ENCODE results near the gene EHD2. TPM values are rescaled to one million over a fixed set of nuclear protein-coding genes. Genes with fewer than 3 reads are reported as not detected.
"Not testable (repeated sequence)": the region's sequence is repeated elsewhere in the genome, so short reads cannot be mapped to it uniquely, and the experiment has no call there.

The EHD2 gene
- total RNA-seq, 1 donor from 2014 or later = 10.3 TPM

GRCh38 chr19:47720669-47721422, 7.6 kb downstream of the EHD2 start:
- peaks cover 13% of the 10 kb centered on the region for H3K4me1 Mint-ChIP-seq (ENCODE audit: unreplicated experiment)
- peak overlapping the region; percentile 8 for H3K27ac Mint-ChIP-seq
- H3K36me3 Mint-ChIP-seq = no peaks in the 10 kb centered on the region
- H3K9me3 Mint-ChIP-seq = no peaks in the 10 kb centered on the region
- DNase-seq (ENCODE audit: extremely low spot score, unreplicated experiment) = no peak
- peaks cover 6% of the 10 kb centered on the region for H3K27me3 Mint-ChIP-seq
- H3K4me3 Mint-ChIP-seq = no peak overlapping the region
- TF ChIP-seq, protein P1, sequence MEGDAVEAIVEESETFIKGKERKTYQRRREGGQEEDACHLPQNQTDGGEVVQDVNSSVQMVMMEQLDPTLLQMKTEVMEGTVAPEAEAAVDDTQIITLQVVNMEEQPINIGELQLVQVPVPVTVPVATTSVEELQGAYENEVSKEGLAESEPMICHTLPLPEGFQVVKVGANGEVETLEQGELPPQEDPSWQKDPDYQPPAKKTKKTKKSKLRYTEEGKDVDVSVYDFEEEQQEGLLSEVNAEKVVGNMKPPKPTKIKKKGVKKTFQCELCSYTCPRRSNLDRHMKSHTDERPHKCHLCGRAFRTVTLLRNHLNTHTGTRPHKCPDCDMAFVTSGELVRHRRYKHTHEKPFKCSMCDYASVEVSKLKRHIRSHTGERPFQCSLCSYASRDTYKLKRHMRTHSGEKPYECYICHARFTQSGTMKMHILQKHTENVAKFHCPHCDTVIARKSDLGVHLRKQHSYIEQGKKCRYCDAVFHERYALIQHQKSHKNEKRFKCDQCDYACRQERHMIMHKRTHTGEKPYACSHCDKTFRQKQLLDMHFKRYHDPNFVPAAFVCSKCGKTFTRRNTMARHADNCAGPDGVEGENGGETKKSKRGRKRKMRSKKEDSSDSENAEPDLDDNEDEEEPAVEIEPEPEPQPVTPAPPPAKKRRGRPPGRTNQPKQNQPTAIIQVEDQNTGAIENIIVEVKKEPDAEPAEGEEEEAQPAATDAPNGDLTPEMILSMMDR (conservative IDR thresholded peaks at IDR 0.05) = no peak

GRCh38 chr19:47723581-47723940, 10.3 kb downstream of the EHD2 start:
- no peak for DNase-seq (ENCODE audit: extremely low spot score, unreplicated experiment)
- Mint-ChIP-seq H3K4me3 (no peak overlapping the region), H3K9me3 (no peaks in the 10 kb centered on the region), H3K27ac (no peak overlapping the region), H3K4me1 (ENCODE audit: unreplicated experiment) (peaks cover 13% of the 10 kb centered on the region), H3K27me3 (peaks cover 5% of the 10 kb centered on the region), H3K36me3 (no peaks in the 10 kb centered on the region)
- TF ChIP-seq, protein P1 (conservative IDR thresholded peaks at IDR 0.05) = no peak

- Mint-ChIP-seq H3K36me3 (no peaks in the 10 kb centered on the region), H3K4me3 (no peak overlapping the region), H3K27ac (no peak overlapping the region), H3K4me1 (ENCODE audit: unreplicated experiment) (peaks cover 11% of the 10 kb centered on the region), H3K27me3 (peaks cover 23% of the 10 kb centered on the region), H3K9me3 (no peaks in the 10 kb centered on the region)
- no peak for DNase-seq (ENCODE audit: extremely low spot score, unreplicated experiment)
- TF ChIP-seq, protein P1 (conservative IDR thresholded peaks at IDR 0.05) = no peak
Measured at GRCh38 chr19:47725759-47726401, 12.7 kb downstream of the EHD2 start.

DNA sequence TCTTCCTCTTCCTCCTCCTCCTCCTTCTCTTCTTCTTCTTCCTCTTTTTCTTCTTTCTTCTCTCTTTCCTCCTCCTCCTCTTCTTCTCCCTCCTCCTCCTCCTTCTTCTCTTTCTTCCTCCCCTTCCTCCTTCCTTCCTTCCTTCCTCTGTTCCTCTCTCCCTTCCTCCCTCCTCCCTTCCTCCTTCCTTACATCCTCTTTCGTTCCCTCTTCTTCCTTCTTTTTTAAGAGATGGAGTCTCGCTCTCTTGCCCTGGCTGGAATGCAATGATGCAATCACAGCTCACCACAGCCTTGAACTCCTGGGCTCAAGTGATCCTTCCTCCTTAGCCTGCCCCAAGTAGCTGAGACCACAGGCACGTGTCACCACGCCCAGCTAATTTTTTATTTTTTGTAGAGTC, 13.2 kb downstream of the EHD2 start:
- Mint-ChIP-seq H3K4me1 (ENCODE audit: unreplicated experiment) (peaks cover 11% of the 10 kb centered on the region), H3K27ac (no peak overlapping the region), H3K4me3 (no peak overlapping the region), H3K36me3 (no peaks in the 10 kb centered on the region), H3K27me3 (peaks cover 24% of the 10 kb centered on the region), H3K9me3 (no peaks in the 10 kb centered on the region)
- no peak for DNase-seq (ENCODE audit: extremely low spot score, unreplicated experiment)
- TF ChIP-seq, protein P1 (conservative IDR thresholded peaks at IDR 0.05) = no peak

GRCh38 chr19:47728295-47728694, 15.1 kb downstream of the EHD2 start:
- DNase-seq (ENCODE audit: extremely low spot score, unreplicated experiment); H3K9me3 Mint-ChIP-seq; H3K36me3 Mint-ChIP-seq: not testable (repeated sequence)
- H3K27ac Mint-ChIP-seq = peak overlapping the region; percentile 95
- peaks cover 24% of the 10 kb centered on the region for H3K27me3 Mint-ChIP-seq
- peak overlapping the region; percentile 70 for H3K4me3 Mint-ChIP-seq
- peaks cover 11% of the 10 kb centered on the region for H3K4me1 Mint-ChIP-seq (ENCODE audit: unreplicated experiment)

DNA sequence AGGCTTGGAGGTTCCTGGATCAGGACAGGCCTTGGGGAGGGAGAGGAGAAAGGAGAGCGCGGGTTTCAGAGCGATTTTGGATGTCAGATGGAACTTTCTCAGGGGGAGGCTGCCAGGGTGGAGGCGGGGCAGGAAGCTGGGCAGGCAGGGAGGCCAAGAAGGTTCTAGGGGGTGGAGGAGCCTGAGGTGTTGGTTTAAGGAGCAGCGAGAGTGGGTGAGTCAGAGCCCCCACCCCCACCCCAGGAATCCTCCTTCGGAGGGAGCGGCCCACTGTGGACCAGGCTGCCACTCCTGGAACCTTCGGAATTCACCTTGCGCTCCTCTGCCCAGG, 16.2 kb downstream of the EHD2 start:
- Mint-ChIP-seq H3K4me1 (ENCODE audit: unreplicated experiment) (peaks cover 11% of the 10 kb centered on the region), H3K9me3 (no peaks in the 10 kb centered on the region), H3K27ac (peak overlapping the region; percentile 95), H3K27me3 (peaks cover 31% of the 10 kb centered on the region), H3K36me3 (no peaks in the 10 kb centered on the region), H3K4me3 (peak overlapping the region; percentile 88)
- no peak for DNase-seq (ENCODE audit: extremely low spot score, unreplicated experiment)
- TF ChIP-seq, protein P1 (conservative IDR thresholded peaks at IDR 0.05) = no peak
